Peyer's patch (tissue), 4 donors: ENCODE results near the gene TRPV6.

Source experiments
- CTCF ChIP-seq, 6 experiments: fragments of 450-650 bp in 4 of 6; fragments of 200-600 bp in 2 of 6; sonication (generic) in 1 of 6; IDR thresholded peaks; one replicate each; pipeline ENCODE4 v1.5.1; 2017 to 2019; ENCODE audit warnings: antibody characterized with exemption in 6 of 6, mild to moderate bottlenecking in 3 of 6, moderate library complexity in 1 of 6
- POLR2A ChIP-seq, 2 donors: fragments of 450-650 bp; IDR thresholded peaks; one replicate each; pipeline ENCODE4 v1.5.1; 2017; ENCODE audit warnings: antibody characterized with exemption in 2 of 2, mild to moderate bottlenecking in 2 of 2, moderate library complexity in 2 of 2

GRCh38 chr7:142874837-142875236 is 10.7 kb downstream of the TRPV6 start:
- TF ChIP-seq CTCF (IDR thresholded peaks at IDR 0.05) (no peak), POLR2A (IDR thresholded peaks at IDR 0.05) (no peak)
